KMS-11 (cell line): ENCODE data around the gene RSPRY1.

Source experiments
- H2AFZ ChIP-seq: fragments of 200-600 bp; sonication (generic); 2 replicates; pipeline ENCODE4 v1.6.1; 2016; ENCODE audit warnings: antibody characterized with exemption, mixed run types, low read depth
- H3K27ac ChIP-seq: fragments of 200-600 bp; sonication (generic); 2 replicates; pipeline ENCODE4 v1.6.1; 2016; ENCODE audit warnings: mild to moderate bottlenecking, mixed run types
- H3K27me3 ChIP-seq: fragments of 200-600 bp; sonication (generic); 2 replicates; pipeline ENCODE4 v1.6.1; 2017; ENCODE audit warnings: mild to moderate bottlenecking, low read depth, mixed run types, moderate library complexity; ENCODE audit not compliant: insufficient read depth
- H3K36me3 ChIP-seq: fragments of 200-600 bp; sonication (generic); 2 replicates; pipeline ENCODE4 v1.6.1; 2017; ENCODE audit warnings: mild to moderate bottlenecking, mixed run types; ENCODE audit not compliant: insufficient read depth
- H3K4me1 ChIP-seq: fragments of 200-600 bp; sonication (generic); 2 replicates; pipeline ENCODE4 v1.6.1; 2016; ENCODE audit warnings: mild to moderate bottlenecking, low read depth, mixed run types; ENCODE audit not compliant: poor library complexity, severe bottlenecking
- H3K4me2 ChIP-seq: fragments of 200-600 bp; sonication (generic); 2 replicates; pipeline ENCODE4 v1.7.0; 2016; ENCODE audit warnings: mild to moderate bottlenecking, mixed run types
- H3K4me3 ChIP-seq: fragments of 200-600 bp; sonication (generic); IDR thresholded peaks from 2 replicates; pipeline ENCODE4 v1.6.1; 2017; ENCODE audit warnings: low read depth, low read length, mixed read lengths; ENCODE audit not compliant: insufficient read depth
- H3K79me2 ChIP-seq: fragments of 200-600 bp; sonication (generic); 2 replicates; pipeline ENCODE4 v1.6.1; 2016; ENCODE audit warnings: low read depth, mixed run types; ENCODE audit not compliant: insufficient read depth
- H3K9ac ChIP-seq: fragments of 200-600 bp; sonication (generic); 2 replicates; pipeline ENCODE4 v1.6.1; 2016; ENCODE audit warnings: mild to moderate bottlenecking, mixed run types
- H4K20me1 ChIP-seq: fragments of 200-600 bp; sonication (generic); 2 replicates; pipeline ENCODE4 v1.6.1; 2016; ENCODE audit warnings: mild to moderate bottlenecking, mixed run types; ENCODE audit not compliant: insufficient read depth
- TF ChIP-seq, protein P1 (sequence below): fragments of 200-600 bp; sonication (generic); conservative IDR thresholded peaks from 2 replicates; pipeline ENCODE4 v1.6.1; 2017; ENCODE audit warnings: low read depth, mild to moderate bottlenecking, antibody characterized with exemption, low read length, moderate library complexity, mixed read lengths

Gene RSPRY1

GRCh38 chr16:57140931-57141668 is 45.0 kb upstream of the RSPRY1 start:
- Histone ChIP-seq H3K4me1 (no peaks in the 10 kb centered on the region), H3K36me3 (no peaks in the 10 kb centered on the region), H2AFZ (no peak overlapping the region), H3K4me2 (no peak overlapping the region), H3K27ac (no peak overlapping the region), H4K20me1 (no peaks in the 10 kb centered on the region), H3K27me3 (no peaks in the 10 kb centered on the region), H3K9ac (no peak overlapping the region), H3K79me2 (no peaks in the 10 kb centered on the region), H3K4me3 (no peak overlapping the region)
- TF ChIP-seq, protein P1, sequence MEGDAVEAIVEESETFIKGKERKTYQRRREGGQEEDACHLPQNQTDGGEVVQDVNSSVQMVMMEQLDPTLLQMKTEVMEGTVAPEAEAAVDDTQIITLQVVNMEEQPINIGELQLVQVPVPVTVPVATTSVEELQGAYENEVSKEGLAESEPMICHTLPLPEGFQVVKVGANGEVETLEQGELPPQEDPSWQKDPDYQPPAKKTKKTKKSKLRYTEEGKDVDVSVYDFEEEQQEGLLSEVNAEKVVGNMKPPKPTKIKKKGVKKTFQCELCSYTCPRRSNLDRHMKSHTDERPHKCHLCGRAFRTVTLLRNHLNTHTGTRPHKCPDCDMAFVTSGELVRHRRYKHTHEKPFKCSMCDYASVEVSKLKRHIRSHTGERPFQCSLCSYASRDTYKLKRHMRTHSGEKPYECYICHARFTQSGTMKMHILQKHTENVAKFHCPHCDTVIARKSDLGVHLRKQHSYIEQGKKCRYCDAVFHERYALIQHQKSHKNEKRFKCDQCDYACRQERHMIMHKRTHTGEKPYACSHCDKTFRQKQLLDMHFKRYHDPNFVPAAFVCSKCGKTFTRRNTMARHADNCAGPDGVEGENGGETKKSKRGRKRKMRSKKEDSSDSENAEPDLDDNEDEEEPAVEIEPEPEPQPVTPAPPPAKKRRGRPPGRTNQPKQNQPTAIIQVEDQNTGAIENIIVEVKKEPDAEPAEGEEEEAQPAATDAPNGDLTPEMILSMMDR, result no peak

DNA sequence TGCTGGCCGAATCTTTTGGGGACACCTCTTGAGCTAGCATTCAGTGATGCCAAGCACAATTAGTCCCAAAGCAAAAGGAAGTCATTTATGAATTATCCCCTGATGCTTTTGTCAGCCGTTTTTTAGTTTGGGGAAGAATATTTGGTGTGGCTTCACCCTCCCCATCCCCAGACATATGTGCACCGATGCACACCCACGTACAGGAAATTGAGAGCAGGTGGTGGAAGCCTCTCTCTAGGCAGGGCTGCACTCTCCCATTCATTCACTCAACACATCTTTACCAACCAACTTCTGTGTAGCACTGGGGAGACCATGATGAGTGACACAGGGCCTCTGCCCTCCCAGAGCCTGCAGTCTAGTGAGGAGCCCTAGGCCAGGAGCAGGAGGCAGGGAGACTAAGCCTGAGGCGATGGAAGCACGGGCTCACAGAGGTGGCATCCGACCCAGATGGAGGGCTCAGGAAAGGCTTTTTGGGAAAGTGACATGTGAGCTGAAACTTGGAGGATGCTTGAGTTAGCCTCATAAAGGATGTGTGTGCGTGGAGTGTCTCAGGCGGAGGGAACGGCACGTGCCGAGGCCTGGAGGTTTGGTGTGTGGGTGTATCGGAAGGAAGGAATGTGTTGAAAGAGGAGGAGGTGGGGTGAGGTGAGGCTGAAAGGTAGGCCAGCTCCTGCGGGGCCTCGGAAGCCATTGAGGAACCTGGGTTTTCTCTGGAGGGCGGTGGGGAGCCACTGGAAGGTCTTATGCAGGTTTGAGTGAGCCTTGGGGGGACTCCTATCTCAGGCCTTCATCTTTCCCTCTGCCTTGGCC is 44.1 kb upstream of the RSPRY1 start:
- H3K4me3 ChIP-seq, result no peak overlapping the region
- no peaks in the 10 kb centered on the region for H4K20me1 ChIP-seq
- no peak overlapping the region for H3K27ac ChIP-seq
- no peaks in the 10 kb centered on the region for H3K4me1 ChIP-seq
- no peaks in the 10 kb centered on the region for H3K79me2 ChIP-seq
- H2AFZ ChIP-seq, result no peak overlapping the region
- H3K36me3 ChIP-seq, result no peaks in the 10 kb centered on the region
- TF ChIP-seq, protein P1, result no peak
- no peaks in the 10 kb centered on the region for H3K27me3 ChIP-seq
- H3K4me2 ChIP-seq, result no peak overlapping the region
- H3K9ac ChIP-seq, result no peak overlapping the region

GRCh38 chr16:57143149-57143921 is 42.8 kb upstream of the RSPRY1 start:
- Histone ChIP-seq H3K4me3 (no peak overlapping the region), H3K27ac (no peak overlapping the region), H3K27me3 (no peaks in the 10 kb centered on the region), H2AFZ (no peak overlapping the region), H3K79me2 (no peaks in the 10 kb centered on the region), H4K20me1 (no peaks in the 10 kb centered on the region), H3K9ac (no peak overlapping the region), H3K4me1 (no peaks in the 10 kb centered on the region), H3K4me2 (no peak overlapping the region), H3K36me3 (no peaks in the 10 kb centered on the region)
- TF ChIP-seq, protein P1, result no peak

GRCh38 chr16:57144027-57144426 is 42.1 kb upstream of the RSPRY1 start:
- Histone ChIP-seq H3K4me2 (no peak overlapping the region), H3K4me1 (no peaks in the 10 kb centered on the region), H3K27ac (no peak overlapping the region), H3K27me3 (no peaks in the 10 kb centered on the region), H3K9ac (no peak overlapping the region), H3K79me2 (no peaks in the 10 kb centered on the region), H3K4me3 (no peak overlapping the region), H2AFZ (no peak overlapping the region), H3K36me3 (no peaks in the 10 kb centered on the region), H4K20me1 (no peaks in the 10 kb centered on the region)
- TF ChIP-seq, protein P1, result no peak
